A549 (cell line): ENCODE data around the gene NDUFAF3.

ENCODE experiments used
- CEBPB ChIP-seq, 2 experiments: fragments of >200 bp in 1 of 2; sonication (Bioruptor Twin) in 1 of 2; formaldehyde crosslinking in 1 of 2; IDR thresholded peaks; 2 replicates each; pipeline ENCODE4 v1.6.1; 2012 to 2016
- CTCF ChIP-seq: fragments of >200 bp; sonication (Bioruptor Twin); formaldehyde crosslinking; IDR thresholded peaks from 3 replicates; pipeline ENCODE4 v1.5.1; 2016
- HDAC2 ChIP-seq: fragments of 200-600 bp; sonication (generic); IDR thresholded peaks from 2 replicates; pipeline ENCODE4 v1.6.1; 2016
- ZNF302 ChIP-seq: fragments of 250-450 bp; sonication (Bioruptor Pico); IDR thresholded peaks from 2 replicates; pipeline ENCODE4 v1.9.0; 2021; ENCODE audit warnings: inconsistent platforms, mild to moderate bottlenecking, moderate library complexity
- TF ChIP-seq, protein P1 (sequence below): fragments of 200-600 bp; sonication (generic); IDR thresholded peaks from 2 replicates; pipeline ENCODE4 v1.6.1; 2016; ENCODE audit warnings: antibody characterized with exemption, mild to moderate bottlenecking, moderate library complexity

- no peak for TF ChIP-seq CEBPB (IDR thresholded peaks at IDR 0.05)
- no peak for TF ChIP-seq ZNF302 (CRISPR knock-in tag)
- TF ChIP-seq, protein P1, sequence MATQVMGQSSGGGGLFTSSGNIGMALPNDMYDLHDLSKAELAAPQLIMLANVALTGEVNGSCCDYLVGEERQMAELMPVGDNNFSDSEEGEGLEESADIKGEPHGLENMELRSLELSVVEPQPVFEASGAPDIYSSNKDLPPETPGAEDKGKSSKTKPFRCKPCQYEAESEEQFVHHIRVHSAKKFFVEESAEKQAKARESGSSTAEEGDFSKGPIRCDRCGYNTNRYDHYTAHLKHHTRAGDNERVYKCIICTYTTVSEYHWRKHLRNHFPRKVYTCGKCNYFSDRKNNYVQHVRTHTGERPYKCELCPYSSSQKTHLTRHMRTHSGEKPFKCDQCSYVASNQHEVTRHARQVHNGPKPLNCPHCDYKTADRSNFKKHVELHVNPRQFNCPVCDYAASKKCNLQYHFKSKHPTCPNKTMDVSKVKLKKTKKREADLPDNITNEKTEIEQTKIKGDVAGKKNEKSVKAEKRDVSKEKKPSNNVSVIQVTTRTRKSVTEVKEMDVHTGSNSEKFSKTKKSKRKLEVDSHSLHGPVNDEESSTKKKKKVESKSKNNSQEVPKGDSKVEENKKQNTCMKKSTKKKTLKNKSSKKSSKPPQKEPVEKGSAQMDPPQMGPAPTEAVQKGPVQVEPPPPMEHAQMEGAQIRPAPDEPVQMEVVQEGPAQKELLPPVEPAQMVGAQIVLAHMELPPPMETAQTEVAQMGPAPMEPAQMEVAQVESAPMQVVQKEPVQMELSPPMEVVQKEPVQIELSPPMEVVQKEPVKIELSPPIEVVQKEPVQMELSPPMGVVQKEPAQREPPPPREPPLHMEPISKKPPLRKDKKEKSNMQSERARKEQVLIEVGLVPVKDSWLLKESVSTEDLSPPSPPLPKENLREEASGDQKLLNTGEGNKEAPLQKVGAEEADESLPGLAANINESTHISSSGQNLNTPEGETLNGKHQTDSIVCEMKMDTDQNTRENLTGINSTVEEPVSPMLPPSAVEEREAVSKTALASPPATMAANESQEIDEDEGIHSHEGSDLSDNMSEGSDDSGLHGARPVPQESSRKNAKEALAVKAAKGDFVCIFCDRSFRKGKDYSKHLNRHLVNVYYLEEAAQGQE = no peak
- TF ChIP-seq CTCF = no peak
- TF ChIP-seq HDAC2 = no peak
These were observed 8.7 kb upstream of the NDUFAF3 start for GRCh38 chr3:49013113-49013737.
